BE2C (cell line): ENCODE data around the gene SEPTIN5.
A peak's percentile ranks its signal among the peaks of the same experiment; 100 is the strongest.

Experiments
- DNase-seq: peaks from one replicate; pipeline ENCODE4 v3.0.0-alpha.2; 2020
- H3K27me3 ChIP-seq: fragments of 250-450 bp; sonication (Bioruptor Pico); 2 replicates; pipeline ENCODE4 v1.5.1; 2020; ENCODE audit warnings: mild to moderate bottlenecking
- H3K36me3 ChIP-seq: fragments of 250-450 bp; sonication (Bioruptor Pico); 2 replicates; pipeline ENCODE4 v1.5.1; 2020; ENCODE audit warnings: mild to moderate bottlenecking
- H3K4me1 ChIP-seq: fragments of 250-450 bp; sonication (Bioruptor Pico); 2 replicates; pipeline ENCODE4 v1.5.1; 2020
- H3K4me3 ChIP-seq: 2 replicates; pipeline ENCODE4 v1.5.1; 2011; ENCODE audit warnings: low read depth, low read length
- H3K9me3 ChIP-seq: fragments of 250-450 bp; sonication (Bioruptor Pico); 2 replicates; pipeline ENCODE4 v1.5.1; 2020
- TF ChIP-seq, protein P1 (sequence below): IDR thresholded peaks from 2 replicates; pipeline ENCODE4 v1.5.1; 2012; ENCODE audit warnings: mild to moderate bottlenecking, low read depth, low read length

The SEPTIN5 gene

GRCh38 chr22:19701420-19702145, 12.7 kb upstream of the SEPTIN5 start:
- TF ChIP-seq, protein P1, sequence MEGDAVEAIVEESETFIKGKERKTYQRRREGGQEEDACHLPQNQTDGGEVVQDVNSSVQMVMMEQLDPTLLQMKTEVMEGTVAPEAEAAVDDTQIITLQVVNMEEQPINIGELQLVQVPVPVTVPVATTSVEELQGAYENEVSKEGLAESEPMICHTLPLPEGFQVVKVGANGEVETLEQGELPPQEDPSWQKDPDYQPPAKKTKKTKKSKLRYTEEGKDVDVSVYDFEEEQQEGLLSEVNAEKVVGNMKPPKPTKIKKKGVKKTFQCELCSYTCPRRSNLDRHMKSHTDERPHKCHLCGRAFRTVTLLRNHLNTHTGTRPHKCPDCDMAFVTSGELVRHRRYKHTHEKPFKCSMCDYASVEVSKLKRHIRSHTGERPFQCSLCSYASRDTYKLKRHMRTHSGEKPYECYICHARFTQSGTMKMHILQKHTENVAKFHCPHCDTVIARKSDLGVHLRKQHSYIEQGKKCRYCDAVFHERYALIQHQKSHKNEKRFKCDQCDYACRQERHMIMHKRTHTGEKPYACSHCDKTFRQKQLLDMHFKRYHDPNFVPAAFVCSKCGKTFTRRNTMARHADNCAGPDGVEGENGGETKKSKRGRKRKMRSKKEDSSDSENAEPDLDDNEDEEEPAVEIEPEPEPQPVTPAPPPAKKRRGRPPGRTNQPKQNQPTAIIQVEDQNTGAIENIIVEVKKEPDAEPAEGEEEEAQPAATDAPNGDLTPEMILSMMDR = no peak
- Histone ChIP-seq H3K4me3 (no peak overlapping the region), H3K9me3 (no peaks in the 10 kb centered on the region), H3K36me3 (no peaks in the 10 kb centered on the region), H3K4me1 (no peaks in the 10 kb centered on the region), H3K27me3 (no peaks in the 10 kb centered on the region)
- no peak for DNase-seq

DNA sequence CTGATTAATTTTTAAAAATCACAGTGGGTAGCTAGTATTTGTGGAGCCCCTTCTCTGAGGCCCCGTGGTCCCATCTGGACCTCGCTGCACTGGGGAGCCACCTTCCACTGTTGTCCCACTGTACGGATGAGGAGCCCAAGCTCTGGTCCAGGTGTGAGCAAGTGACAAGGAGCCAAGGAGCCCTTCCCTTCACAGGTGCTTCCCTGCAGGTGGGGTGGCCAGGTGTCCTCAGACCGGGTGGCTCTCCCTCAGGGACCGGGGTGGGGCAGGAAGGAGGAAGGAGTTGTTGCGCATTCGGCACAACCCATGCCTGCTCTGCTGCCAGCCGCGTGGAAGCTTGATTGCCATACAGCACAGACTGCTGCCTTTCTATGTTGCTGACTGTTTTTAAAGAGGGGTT, 10.4 kb upstream of the SEPTIN5 start:
- DNase-seq = no peak
- TF ChIP-seq, protein P1 = no peak
- no peaks in the 10 kb centered on the region for H3K36me3 ChIP-seq
- no peak overlapping the region for H3K4me3 ChIP-seq
- H3K9me3 ChIP-seq = no peaks in the 10 kb centered on the region
- no peaks in the 10 kb centered on the region for H3K27me3 ChIP-seq
- H3K4me1 ChIP-seq = no peaks in the 10 kb centered on the region

GRCh38 chr22:19704355-19705015, 9.8 kb upstream of the SEPTIN5 start:
- H3K36me3 ChIP-seq = no peaks in the 10 kb centered on the region
- TF ChIP-seq, protein P1 = no peak
- DNase-seq = no peak
- H3K4me3 ChIP-seq = no peak overlapping the region
- H3K9me3 ChIP-seq = no peaks in the 10 kb centered on the region
- H3K27me3 ChIP-seq = no peaks in the 10 kb centered on the region
- peaks cover 4% of the 10 kb centered on the region for H3K4me1 ChIP-seq

GRCh38 chr22:19705181-19705934, 8.9 kb upstream of the SEPTIN5 start:
- Histone ChIP-seq H3K36me3 (no peaks in the 10 kb centered on the region), H3K4me1 (peaks cover 10% of the 10 kb centered on the region), H3K9me3 (no peaks in the 10 kb centered on the region), H3K4me3 (no peak overlapping the region), H3K27me3 (no peaks in the 10 kb centered on the region)
- DNase-seq = no peak
- TF ChIP-seq, protein P1 = peak; percentile 20; the same call in 1 of the 2 replicates

GRCh38 chr22:19706661-19707151, 7.6 kb upstream of the SEPTIN5 start:
- no peak overlapping the region for H3K4me3 ChIP-seq

More at GRCh38 chr22:19706661-19707151, 7.6 kb upstream of the SEPTIN5 start:
- Histone ChIP-seq H3K4me1 (peaks cover 13% of the 10 kb centered on the region), H3K9me3 (no peaks in the 10 kb centered on the region), H3K36me3 (no peaks in the 10 kb centered on the region), H3K27me3 (no peaks in the 10 kb centered on the region)
- TF ChIP-seq, protein P1 = no peak
- no peak for DNase-seq
